B cell (primary cell): ENCODE measurements around the gene OR51S1. TPM values are rescaled to one million over a fixed set of nuclear protein-coding genes. Genes with fewer than 3 reads are reported as not detected.

ENCODE experiments used
- ATAC-seq: fragments of 200-7000 bp; cut with Tn5 transposase; one replicate; pipeline ENCODE4 v1.10.0; 2021; ENCODE audit warnings: low read depth, mild to moderate bottlenecking, moderate number of reproducible peaks, moderate library complexity
- CTCF ChIA-PET: fragments of 350-600 bp; sonication (Branson Sonifier 250); formaldehyde crosslinking; loops from one replicate; lab custom pipeline; 2021; ENCODE audit warnings: antibody characterized with exemption, inconsistent platforms; lab: Charles Lee
- POLR2A ChIA-PET: fragments of 350-600 bp; sonication (Branson Sonifier 250); formaldehyde crosslinking; loops from one replicate; lab custom pipeline; 2021; ENCODE audit warnings: antibody characterized with exemption; lab: Charles Lee
- DNase-seq: peaks from one replicate; pipeline ENCODE4 v3.0.0; 2013
- H2AFZ ChIP-seq: 2 replicates; pipeline ENCODE4 v1.6.1; 2012; ENCODE audit warnings: mild to moderate bottlenecking, low read depth, low read length; ENCODE audit not compliant: insufficient read depth, poor library complexity, severe bottlenecking
- H3K27ac ChIP-seq, 2 donors: 1 replicate in 1 of 2; 2 replicates in 1 of 2; pipeline ENCODE4 v1.5.1; 2012 to 2013; ENCODE audit warnings: low read length in 2 of 2, mild to moderate bottlenecking in 2 of 2, moderate library complexity in 1 of 2
- H3K27me3 ChIP-seq, 4 experiments: fragments of 200-600 bp in 1 of 4; sonication (generic) in 1 of 4; replicated peaks in 1 of 4; 1 replicate in 2 of 4; 2 replicates in 2 of 4; pipeline versions ENCODE4 v1.6.1 to v1.7.0; 2013 to 2016; ENCODE audit warnings: low read length in 3 of 4, mild to moderate bottlenecking in 2 of 4, mixed read lengths in 1 of 4, moderate library complexity in 1 of 4; ENCODE audit not compliant: insufficient read depth in 4 of 4, control insufficient read depth in 3 of 4; ENCODE audit errors: control extremely low read depth in 1 of 4
- H3K36me3 ChIP-seq, 2 experiments: replicated peaks in 1 of 2; 1 replicate in 1 of 2; 2 replicates in 1 of 2; pipeline versions ENCODE4 v1.6.1 to v1.7.1; 2013; ENCODE audit warnings: low read length in 1 of 2; ENCODE audit not compliant: insufficient read depth in 2 of 2, control insufficient read depth in 1 of 2; ENCODE audit errors: control extremely low read depth in 1 of 2, extremely low read depth in 1 of 2
- H3K4me1 ChIP-seq, 2 donors: fragments of 200-600 bp in 1 of 2; sonication (generic) in 1 of 2; 1 replicate in 1 of 2; 2 replicates in 1 of 2; pipeline versions ENCODE4 v1.5.1 to v1.6.1; 2013 to 2017; ENCODE audit warnings: low read length in 2 of 2; ENCODE audit not compliant: control insufficient read depth in 2 of 2, insufficient read depth in 2 of 2
- H3K4me2 ChIP-seq: replicated peaks from 2 replicates; pipeline ENCODE3; 2012; ENCODE audit warnings: mild to moderate bottlenecking, low read depth, low read length; ENCODE audit not compliant: poor library complexity, severe bottlenecking
- H3K4me3 ChIP-seq, 5 experiments: fragments of 200-600 bp in 1 of 5; sonication (generic) in 1 of 5; 1 replicate in 3 of 5; 2 replicates in 2 of 5; pipeline versions ENCODE4 v1.5.1 to v1.7.0; 2011 to 2016; ENCODE audit warnings: low read length in 4 of 5, mild to moderate bottlenecking in 4 of 5, low read depth in 2 of 5, control low read depth in 1 of 5, moderate library complexity in 1 of 5; ENCODE audit not compliant: insufficient read depth in 1 of 5; ENCODE audit errors: control extremely low read depth in 1 of 5, extremely low read depth in 1 of 5
- H3K79me2 ChIP-seq: fragments of 200-600 bp; sonication (generic); one replicate; pipeline ENCODE4 v1.6.0; 2016; ENCODE audit warnings: low read length; ENCODE audit not compliant: control insufficient read depth, insufficient read depth
- H3K9ac ChIP-seq: fragments of 200-600 bp; sonication (generic); 2 replicates; pipeline ENCODE4 v1.6.1; 2017; ENCODE audit warnings: mild to moderate bottlenecking, low read length, moderate library complexity
- H3K9me3 ChIP-seq, 3 donors: one replicate each; pipeline versions ENCODE4 v1.6.1 to v1.7.1; 2013; ENCODE audit warnings: low read length in 2 of 3; ENCODE audit not compliant: control insufficient read depth in 2 of 3, insufficient read depth in 1 of 3; ENCODE audit errors: control extremely low read depth in 1 of 3
- H4K20me1 ChIP-seq: 2 replicates; pipeline ENCODE4 v1.6.0; 2012; ENCODE audit warnings: mild to moderate bottlenecking, low read length; ENCODE audit not compliant: insufficient read depth, control insufficient read depth, poor library complexity, severe bottlenecking
- H3K27ac Mint-ChIP-seq: one replicate; pipeline ENCODE4 v1.8.0; 2021; ENCODE audit warnings: mixed read lengths
- H3K27me3 Mint-ChIP-seq: one replicate; pipeline ENCODE4 v1.8.0; 2021; ENCODE audit warnings: mixed read lengths
- H3K4me1 Mint-ChIP-seq: one replicate; pipeline ENCODE4 v1.8.0; 2021; ENCODE audit warnings: mixed read lengths
- H3K4me3 Mint-ChIP-seq: one replicate; pipeline ENCODE4 v1.8.0; 2021; ENCODE audit warnings: mixed read lengths
- H3K9me3 Mint-ChIP-seq: one replicate; pipeline ENCODE4 v1.8.0; 2022; ENCODE audit warnings: mixed read lengths; ENCODE audit not compliant: insufficient read depth
- CTCF ChIP-seq: fragments of 200-600 bp; IDR thresholded peaks from one replicate; pipeline ENCODE4 v1.8.0; 2022; ENCODE audit warnings: antibody characterized with exemption, mild to moderate bottlenecking
- EZH2 ChIP-seq: IDR thresholded peaks from 2 replicates; pipeline ENCODE4 v1.6.1; 2012; ENCODE audit warnings: borderline replicate concordance, low read depth, mild to moderate bottlenecking, moderate library complexity, low read length; ENCODE audit not compliant: insufficient read depth, poor library complexity, severe bottlenecking
- WGBS: methylation state at CpG from one replicate; pipeline ENCODE4 v1.1.5; 2013; ENCODE audit warnings: missing lambda C conversion rate; ENCODE audit not compliant: insufficient coverage; 5-methylcytosine and 5-hydroxymethylcytosine counted together
- intact Hi-C: fragments of 100-400 bp; cut with micrococcal nuclease; formaldehyde crosslinking; loops from one replicate; pipeline ENCODE4 v1.10.0; 2022
- polyA plus RNA-seq: library from polyadenylated mRNA; depleted of rRNA; stranded (reverse); fragments of >200 nt; gene quantifications from 2 replicates; pipeline ENCODE4 v1.2.3, GENCODE V29; 2012
- total RNA-seq, 2 donors: library from RNA; stranded (reverse); fragments of 120-200 nt in 1 of 2; gene quantifications; 1 replicate in 1 of 2; 2 replicates in 1 of 2; pipeline versions ENCODE4 v1.2.3 to v1.2.4, GENCODE V29; 2013 to 2022

The OR51S1 gene
- total and polyA plus RNA-seq, 2 donors (not counting 1 experiment from before 2014, with no cell fraction given) = not detected

DNA sequence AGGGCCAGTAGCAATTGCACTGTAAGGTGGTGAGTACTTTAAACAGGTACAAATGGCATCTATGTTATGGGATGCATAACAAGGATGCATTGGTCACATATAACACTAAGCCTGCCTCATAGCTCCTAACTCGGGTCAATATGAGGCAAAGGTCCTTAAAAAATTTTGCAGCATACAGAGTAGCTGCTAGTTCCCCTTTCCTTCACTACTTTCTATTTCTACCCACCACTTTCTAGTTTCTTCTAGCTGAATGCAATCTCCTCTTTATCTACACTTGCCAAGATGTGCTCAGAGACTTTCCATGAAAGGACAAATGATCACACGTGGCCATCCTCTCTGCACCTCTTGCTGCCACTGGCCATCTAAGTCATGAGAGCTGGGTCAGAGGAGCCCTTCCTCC, 18.1 kb downstream of the OR51S1 start:
- ATAC-seq (no peak), DNase-seq (no peak)
- 17% methylated on average over 2 of the region's 2 CpGs for WGBS
- Histone ChIP-seq H3K4me1 (no peaks in the 10 kb centered on the region), H4K20me1 (no peaks in the 10 kb centered on the region), H2AFZ (no peak overlapping the region), H3K4me2 (no peak overlapping the region), H3K79me2 (no peaks in the 10 kb centered on the region), H3K4me3 (no peak overlapping the region), H3K9ac (no peak overlapping the region), H3K9me3 (no peaks in the 10 kb centered on the region), H3K27ac (no peak overlapping the region), H3K36me3 (no peaks in the 10 kb centered on the region), H3K27me3 (no peaks in the 10 kb centered on the region)
- CTCF ChIA-PET = no interaction called here
- Mint-ChIP-seq H3K27ac (no peak overlapping the region), H3K4me3 (no peak overlapping the region), H3K4me1 (no peaks in the 10 kb centered on the region), H3K27me3 (peaks cover 5% of the 10 kb centered on the region), H3K9me3 (no peaks in the 10 kb centered on the region)
- intact Hi-C loops = no loop called here
- POLR2A ChIA-PET = no interaction called here
- TF ChIP-seq CTCF = no peak
- no peak for TF ChIP-seq EZH2

DNA sequence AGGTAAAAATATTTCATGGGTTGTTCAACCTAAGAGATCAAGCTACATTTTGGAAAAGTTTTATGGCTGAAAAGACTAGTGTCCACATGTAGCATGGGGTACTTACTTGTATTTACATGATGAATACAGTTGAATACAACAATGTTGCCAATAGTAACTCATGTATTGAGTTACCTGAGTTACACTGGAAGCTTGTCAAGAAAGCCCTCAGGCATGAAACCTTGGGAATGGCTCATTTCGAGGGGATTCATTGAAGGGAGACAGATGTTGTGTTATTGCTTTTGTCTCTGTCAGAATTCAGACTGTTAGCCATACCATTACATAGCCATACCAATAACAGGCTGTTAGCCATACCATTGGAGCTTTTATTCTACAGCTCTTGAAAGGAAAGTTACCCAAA, 18.7 kb downstream of the OR51S1 start:
- no peaks in the 10 kb centered on the region for H3K36me3 ChIP-seq
- no peaks in the 10 kb centered on the region for H3K4me1 ChIP-seq
- no peak overlapping the region for H3K27ac ChIP-seq
- H3K4me2 ChIP-seq = no peak overlapping the region
- ChIA-PET POLR2A (no interaction called here), CTCF (no interaction called here)
- no peaks in the 10 kb centered on the region for H3K9me3 ChIP-seq
- H3K4me3 Mint-ChIP-seq = no peak overlapping the region
- ATAC-seq (no peak), DNase-seq (no peak)
- H3K27ac Mint-ChIP-seq = no peak overlapping the region
- no peaks in the 10 kb centered on the region for H3K79me2 ChIP-seq
- WGBS = no CpG with 5 or more reads among the region's 1 CpG
- no peak overlapping the region for H3K4me3 ChIP-seq
- TF ChIP-seq CTCF (no peak), EZH2 (no peak)
- H3K9ac ChIP-seq = no peak overlapping the region
- H4K20me1 ChIP-seq = no peaks in the 10 kb centered on the region
- intact Hi-C loops = no loop called here
- H3K4me1 Mint-ChIP-seq = no peaks in the 10 kb centered on the region
- peaks cover 9% of the 10 kb centered on the region for H3K27me3 Mint-ChIP-seq
- H3K27me3 ChIP-seq = no peaks in the 10 kb centered on the region
- no peak overlapping the region for H2AFZ ChIP-seq
- no peaks in the 10 kb centered on the region for H3K9me3 Mint-ChIP-seq
